NCI-H460 (cell line): Measurements from ENCODE around the gene GRIA2. TPM values are rescaled to one million over a fixed set of nuclear protein-coding genes. Genes with fewer than 3 reads are reported as not detected.

Experiments
- DNase-seq: peaks from one replicate; pipeline ENCODE4 v3.0.0-alpha.2; 2016; ENCODE audit warnings: low read depth; ENCODE audit errors: extremely low read depth
- small RNA-seq, 2 experiments: library from RNA; depleted of rRNA; stranded (forward); fragments of <200 nt; gene quantifications; one replicate each; pipeline ENCODE3, GENCODE V24; 2014
- total RNA-seq: library from RNA; depleted of rRNA; stranded (reverse); fragments of >200 nt; shearing (Covaris generic); gene quantifications from 2 replicates; pipeline ENCODE4 v1.2.3, GENCODE V29; 2014; rRNA removed

GRIA2 gene
- total RNA-seq, 1 experiment from 2014 or later: not detected

- no peak for DNase-seq
Measured at GRCh38 chr4:157358851-157359250, 138.3 kb downstream of the GRIA2 start.

- DNase-seq: no peak
Measured at GRCh38 chr4:157363360-157363759, 142.8 kb downstream of the GRIA2 start.

GRCh38 chr4:157372154-157372553 lies 151.6 kb downstream of the GRIA2 start:
- no peak for DNase-seq

GRCh38 chr4:157372567-157372966 lies 152.0 kb downstream of the GRIA2 start:
- no peak for DNase-seq

GRCh38 chr4:157389741-157390140 lies 169.2 kb downstream of the GRIA2 start:
- DNase-seq: no peak

- DNase-seq: no peak
Measured at GRCh38 chr4:157405070-157405469, 184.5 kb downstream of the GRIA2 start.

Small RNA genes within 50 kb of the gene (small RNA-seq; reads per million reads assigned to genes)
- gene RNU6-582P: 0 reads per million in 2 experiments

Other genes with a start within 250 kb of the GRIA2 start
- 17.6 and 20.2 TPM in 2 replicates for gene PDGFC, start 248.9 kb upstream of the GRIA2 start, total RNA-seq
- 14.7 and 15.8 TPM in 2 replicates for gene GLRB, start 144.6 kb upstream of the GRIA2 start, total RNA-seq